Mammary epithelial cell (primary cell): ENCODE measurements around the gene SORBS1.

Experiments
- CTCF ChIP-seq, 2 donors: IDR thresholded peaks in 1 of 2; conservative IDR thresholded peaks in 1 of 2; 2 replicates each; pipeline ENCODE4 v1.5.1; 2011 to 2012; ENCODE audit warnings: inconsistent platforms in 2 of 2, low read length in 2 of 2, mild to moderate bottlenecking in 2 of 2, control low read depth in 1 of 2, low read depth in 1 of 2; ENCODE audit not compliant: insufficient read depth in 1 of 2; ENCODE audit errors: extremely low read depth in 1 of 2
- EZH2 ChIP-seq: IDR thresholded peaks from 2 replicates; pipeline ENCODE4 v1.6.1; 2012; ENCODE audit warnings: low read length, inconsistent platforms, borderline replicate concordance

GRCh38 chr10:95403700-95404461, 157.3 kb downstream of the SORBS1 start:
- TF ChIP-seq CTCF (conservative IDR thresholded peaks at IDR 0.05 in 1 of 2, IDR thresholded peaks at IDR 0.05 in 1 of 2; ENCODE audit: extremely low read depth in 1 of 2, insufficient read depth in 1 of 2, low read depth in 1 of 2, low read length in 2 of 2) (no peak), EZH2 (no peak)
